NCI-H1436 treated with DMSO at 0.1 percent for 48 hours (cell line): ENCODE results near the gene MAP2K2.

ENCODE experiments used
- DNase-seq: peaks from one replicate; lab custom pipeline; 2025; lab: John Stamatoyannopoulos, UW

MAP2K2 gene

GRCh38 chr19:4077800-4078684, 45.9 kb downstream of the MAP2K2 start:
- no peak for DNase-seq

DNA sequence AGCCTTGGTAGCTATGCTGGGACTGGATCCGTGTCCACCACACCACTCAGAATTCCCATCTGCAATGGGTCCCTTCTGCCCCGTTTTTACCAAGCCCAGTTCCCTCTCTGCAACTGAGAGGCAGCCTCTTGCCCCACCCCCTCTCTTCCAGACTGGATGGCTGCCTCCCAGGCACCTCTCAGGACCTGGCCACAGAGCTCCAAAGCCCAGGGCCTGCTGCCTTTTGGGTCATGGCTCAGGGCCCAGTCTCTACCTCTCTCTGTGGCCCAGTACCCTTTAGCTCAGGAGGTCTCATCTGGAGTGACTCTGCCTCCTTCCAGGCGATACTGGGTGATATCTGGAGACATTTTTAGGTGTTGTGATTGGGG, 46.9 kb downstream of the MAP2K2 start:
- DNase-seq = no peak

DNA sequence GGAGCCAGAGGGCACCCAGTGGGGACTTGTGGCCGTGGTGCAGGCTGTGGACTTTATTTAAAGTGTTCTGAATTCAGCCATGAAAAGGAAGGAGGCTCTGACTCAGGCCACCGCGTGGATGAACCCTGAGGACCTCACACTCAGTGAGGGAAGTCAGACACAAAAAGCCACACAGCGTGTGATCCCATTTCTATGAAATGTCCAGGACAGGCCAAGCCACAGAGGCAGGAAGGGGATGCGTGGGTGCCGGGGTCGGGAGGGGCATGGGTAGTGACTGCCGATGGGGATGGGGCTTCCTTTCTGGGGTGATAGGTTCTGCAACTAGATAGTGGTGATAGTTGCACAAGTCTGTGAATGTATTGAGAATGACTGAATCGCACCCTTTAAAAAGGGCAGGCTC, 48.5 kb downstream of the MAP2K2 start:
- DNase-seq = no peak

DNA sequence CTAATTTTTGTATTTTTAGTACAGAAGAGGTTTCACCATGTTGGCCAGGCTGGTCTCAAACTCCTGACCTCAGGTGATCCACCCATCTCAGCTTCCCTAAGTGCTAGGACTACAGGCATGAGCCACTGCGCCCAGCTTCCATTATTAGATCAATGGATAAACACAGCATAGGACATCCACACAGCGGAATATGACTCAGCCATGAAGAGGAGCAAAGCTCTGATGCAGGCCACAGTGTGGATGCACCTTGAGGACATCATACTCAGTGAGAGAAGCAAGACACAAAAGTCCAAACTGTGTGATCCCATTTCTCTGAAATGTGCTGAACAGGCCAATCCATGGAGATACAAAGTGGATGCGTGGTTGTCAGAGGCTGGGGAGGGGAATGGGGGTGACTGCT, 52.3 kb downstream of the MAP2K2 start:
- no peak for DNase-seq

DNA sequence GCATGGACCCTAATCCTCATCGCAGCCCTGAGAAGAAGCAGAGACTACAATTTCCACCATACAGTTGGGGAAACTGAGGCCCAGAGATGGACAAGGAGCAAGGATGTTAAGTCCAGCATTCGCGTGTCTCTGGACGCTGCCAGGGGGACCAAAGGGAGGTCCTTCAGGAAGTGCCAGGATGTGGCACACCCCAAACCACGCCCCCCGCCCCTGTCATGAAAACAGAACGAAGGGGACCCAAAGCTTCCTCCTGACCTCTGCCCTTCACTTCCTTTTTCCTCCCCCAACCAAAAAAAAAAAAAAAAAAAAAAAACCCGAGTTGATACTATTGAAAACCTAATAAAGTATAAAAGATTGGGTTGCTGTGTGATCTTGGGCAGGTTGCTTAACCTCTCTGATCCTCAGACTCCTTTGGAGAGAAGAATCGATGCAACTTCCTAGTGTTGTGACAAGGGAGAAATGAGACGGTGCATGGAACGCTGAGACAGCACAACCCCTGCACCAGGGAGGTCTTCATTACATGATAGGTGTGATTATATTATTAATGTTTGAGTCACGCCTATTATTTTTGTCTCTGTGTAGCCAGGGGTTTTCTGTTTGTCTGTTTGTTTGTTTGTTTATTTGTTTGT, 54.5 kb downstream of the MAP2K2 start:
- DNase-seq = no peak

DNA sequence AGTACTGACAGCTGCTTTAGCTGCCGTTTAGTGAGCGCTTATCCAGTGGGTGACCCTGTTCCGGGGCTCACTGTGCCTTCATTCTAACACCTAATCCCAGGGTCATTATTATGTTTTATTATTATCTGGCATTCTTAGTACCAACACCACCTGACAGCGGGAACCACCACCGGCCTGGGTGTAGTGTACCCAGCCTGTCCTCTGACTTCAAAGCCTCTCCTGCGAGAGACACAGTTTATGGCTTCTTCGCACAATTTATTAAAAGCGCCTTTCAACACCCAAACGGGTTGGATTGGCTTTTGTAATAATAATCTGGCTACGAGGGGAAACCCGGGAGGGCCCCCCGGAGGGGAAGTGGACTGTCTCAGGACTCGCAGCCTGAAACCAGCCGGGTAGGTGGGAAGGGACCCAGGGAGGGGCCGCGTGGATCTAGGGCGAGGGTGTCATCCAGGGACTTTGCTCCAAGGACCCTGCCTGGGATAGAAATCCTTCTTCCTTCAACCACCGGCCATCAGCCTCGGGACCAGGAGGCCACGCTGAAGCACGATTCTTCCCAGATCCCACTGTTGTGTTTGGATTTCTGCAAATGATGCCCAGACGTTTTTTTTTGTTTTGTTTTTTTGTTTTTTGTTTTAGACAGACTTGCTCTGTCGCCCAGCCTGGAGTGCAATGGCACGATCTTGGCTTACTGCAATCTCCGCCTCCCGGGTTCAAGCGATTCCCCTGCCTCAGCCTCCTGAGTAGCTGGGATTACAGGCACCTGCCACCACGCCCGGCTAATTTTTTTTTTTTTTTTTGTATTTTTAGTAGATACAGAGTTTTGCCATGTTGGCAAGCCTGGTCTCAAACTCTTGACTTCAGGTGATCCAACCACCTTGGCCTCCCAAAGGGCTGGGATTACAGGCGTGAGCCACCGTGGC, 55.6 kb downstream of the MAP2K2 start:
- DNase-seq = no peak

DNA sequence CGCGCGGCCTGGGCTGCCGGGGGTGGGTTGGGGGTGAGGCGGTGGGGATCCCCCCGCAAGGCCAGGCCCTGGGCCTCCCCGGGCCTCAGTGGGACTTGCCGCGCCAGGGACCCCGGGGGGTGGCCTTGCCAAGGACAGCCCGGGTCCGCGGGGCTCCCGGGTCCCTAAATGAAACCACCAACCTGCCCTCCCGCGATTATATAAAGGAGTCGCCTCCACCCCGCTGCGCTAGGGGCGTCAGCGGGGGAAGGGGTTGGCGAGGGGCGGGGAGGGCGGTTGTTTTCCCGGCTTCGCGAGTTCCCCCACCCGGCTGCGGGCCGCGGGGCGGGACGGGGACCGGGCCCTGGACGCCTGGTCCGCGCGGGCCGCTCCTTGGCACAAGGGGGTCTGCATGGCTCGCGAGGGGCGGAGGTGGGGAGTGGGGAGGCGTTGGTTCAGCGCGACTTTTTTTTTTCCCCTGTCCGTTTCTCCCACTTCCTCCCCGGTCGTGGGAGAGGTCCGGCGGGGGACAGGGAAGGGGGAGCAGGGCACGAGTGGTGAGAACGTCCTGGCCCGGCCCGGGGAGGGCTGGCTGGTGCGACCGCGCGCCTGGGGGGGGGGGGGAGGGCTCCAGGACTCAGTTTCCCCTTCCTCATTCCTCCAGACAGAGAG, 56.4 kb downstream of the MAP2K2 start:
- no peak for DNase-seq

DNA sequence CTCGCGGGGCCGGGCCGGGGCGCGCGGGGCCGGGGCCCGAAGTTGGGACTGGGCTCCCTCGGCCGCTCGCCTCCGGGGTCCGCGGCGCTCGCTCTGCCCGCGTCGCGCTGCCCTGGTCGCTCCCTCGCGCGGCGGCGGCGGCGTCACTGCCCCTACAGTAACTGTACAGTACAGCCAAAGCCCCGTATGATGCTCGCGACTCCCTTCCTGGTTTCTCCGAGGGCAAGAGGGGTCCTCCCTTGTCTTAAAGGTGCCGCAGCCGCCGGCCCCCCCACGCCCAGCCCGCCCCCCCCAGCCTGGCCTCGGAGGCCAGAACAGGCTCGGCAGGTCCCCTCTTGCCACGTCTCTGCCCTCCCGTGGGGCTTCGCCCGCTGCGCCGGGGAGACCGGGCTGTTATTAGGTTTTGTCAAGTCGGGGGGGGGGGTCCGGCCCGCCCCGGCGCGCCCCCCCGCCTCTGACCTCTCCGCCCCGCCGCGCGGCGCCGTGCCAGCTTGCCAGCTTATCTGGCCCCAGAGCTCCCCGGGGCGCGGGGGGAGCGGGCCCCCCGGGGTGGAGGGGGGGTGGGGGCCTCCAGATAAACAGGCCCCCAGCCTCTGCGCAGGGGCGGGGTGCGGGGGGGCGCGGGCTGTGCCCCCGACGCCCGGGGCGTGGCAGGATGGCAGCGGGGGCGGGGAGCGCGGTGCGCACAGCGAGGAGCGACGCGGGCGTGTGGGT, 57.1 kb downstream of the MAP2K2 start, which contains the start of gene ZBTB7A:
TSS of gene ZBTB7A (minus strand) at position 218 of the 714 bp plus-strand sequence. CDS start 11,667 bp downstream, outside the sequence.
- DNase-seq = no peak

- no peak for DNase-seq
These were observed 57.7 kb downstream of the MAP2K2 start for GRCh38 chr19:4066176-4066606.

- peak; percentile 76 for DNase-seq
These were observed 58.3 kb downstream of the MAP2K2 start for GRCh38 chr19:4065430-4066175.

DNA sequence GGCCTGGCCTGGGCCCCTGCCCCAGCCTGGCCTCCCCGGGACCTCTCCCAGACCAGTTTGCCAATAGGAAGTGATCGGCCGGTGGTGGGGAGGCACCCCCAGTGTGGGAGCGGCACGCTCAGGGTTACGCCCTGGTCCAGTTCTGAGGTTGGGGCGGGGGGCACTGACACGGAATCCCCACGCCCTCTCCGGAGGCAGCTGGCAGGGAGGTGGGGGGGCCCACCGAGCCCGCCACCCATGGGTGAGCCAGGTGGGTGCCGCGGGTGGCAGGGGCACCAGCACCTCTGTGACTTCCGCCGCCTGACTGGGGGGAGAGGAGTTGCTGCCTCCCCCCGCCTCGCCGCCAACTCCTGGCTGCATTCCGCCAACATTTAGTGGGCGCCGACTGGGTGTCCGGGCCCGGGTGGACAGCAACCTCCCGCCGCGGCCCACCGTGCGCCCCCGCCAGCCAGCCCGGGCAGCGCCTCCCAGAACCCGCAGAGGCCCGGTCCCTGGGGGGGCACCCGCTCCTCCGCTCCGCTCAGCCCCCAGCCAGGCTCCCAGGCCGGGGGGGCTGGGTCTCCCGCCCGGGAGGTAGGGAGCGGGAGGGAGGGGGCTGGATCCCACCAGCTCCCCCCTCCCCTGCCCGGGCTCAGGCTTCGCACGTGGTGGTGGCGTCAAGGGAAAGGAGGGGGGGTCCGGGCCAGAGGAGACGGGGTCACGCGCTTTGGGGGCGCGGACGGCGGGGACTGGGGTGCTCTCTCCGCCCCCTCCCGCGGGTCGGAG, 59.2 kb downstream of the MAP2K2 start:
- no peak for DNase-seq

DNA sequence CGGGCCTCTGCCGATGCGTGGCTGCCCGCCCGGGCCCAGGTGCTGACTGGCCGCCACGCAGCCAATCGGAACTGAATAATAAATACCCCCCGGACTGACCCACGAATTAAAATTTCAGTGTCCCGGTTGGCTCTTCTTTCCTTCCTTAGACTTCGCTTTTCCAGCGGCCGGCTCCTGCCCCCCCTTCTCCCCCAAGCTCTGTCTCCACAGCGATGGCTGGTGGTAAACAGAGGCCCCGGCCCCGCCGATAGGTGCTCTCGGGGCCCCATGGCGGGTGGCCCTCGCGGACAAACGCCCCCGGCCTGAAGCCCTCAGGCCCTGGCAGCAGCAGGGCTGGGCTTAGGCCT, 59.8 kb downstream of the MAP2K2 start:
- DNase-seq = no peak

GRCh38 chr19:4063369-4064148, 60.4 kb downstream of the MAP2K2 start:
- no peak for DNase-seq

GRCh38 chr19:4062419-4063368, 61.2 kb downstream of the MAP2K2 start:
- DNase-seq = no peak

DNA sequence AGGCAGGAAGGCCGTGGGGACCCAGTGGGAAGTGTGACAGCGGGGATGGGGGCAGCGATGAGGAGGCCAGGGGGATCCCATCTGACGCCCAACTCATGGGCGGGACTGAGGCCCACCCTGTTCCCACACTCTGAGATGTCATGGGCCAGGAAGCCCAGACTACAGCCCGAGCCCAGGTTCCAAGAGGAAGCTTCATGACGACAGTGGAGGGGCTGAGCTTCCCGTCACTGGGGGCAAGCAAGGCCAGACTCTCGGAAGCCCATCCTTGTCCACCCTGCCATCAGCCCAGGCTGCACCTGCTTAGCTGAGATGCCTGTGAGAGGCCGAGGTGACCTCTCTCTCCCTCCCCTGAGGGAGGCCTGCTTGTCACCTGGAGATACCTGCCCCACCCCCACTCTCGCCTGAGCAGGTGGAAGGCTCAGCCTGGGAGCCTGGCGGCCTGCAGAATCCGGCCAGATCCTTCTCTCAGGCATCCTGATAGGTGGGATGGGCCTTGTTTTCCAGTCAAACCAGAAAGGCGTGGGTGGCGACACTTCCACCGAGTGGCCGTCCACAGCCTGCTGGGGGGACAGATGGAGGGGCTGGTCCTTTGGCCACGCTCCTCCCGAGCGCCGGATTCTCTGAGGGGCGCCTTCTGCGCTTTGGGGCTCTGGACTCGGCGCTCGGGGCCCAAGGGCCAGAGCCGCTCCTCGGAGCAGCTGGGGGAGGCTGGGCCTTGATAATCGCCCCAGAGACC, 62.1 kb downstream of the MAP2K2 start:
- no peak for DNase-seq

DNA sequence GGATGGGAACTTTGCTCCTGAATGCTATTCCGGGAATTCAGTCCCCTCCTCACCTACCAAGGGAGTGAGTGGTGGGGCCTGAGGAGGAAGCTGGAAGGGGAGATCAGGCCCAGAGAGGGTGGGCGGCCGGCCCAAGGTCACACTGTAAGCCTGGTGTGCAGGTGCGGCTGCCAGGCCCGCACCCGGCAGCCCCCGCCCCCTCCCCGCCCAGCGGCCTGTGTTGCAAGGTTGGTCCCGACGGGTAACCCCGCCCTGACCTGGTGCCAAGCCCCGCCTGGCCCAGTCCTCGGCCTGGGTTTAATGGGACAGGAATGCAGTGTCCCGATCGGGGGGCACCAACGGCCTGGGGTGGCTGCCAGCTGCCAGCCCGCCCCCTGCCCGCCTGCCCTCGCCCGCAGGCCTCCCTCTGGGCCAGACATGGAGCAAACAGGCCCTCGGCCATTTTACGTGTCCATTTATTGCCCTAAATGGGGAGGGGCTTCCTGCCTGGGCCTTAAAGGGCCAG, 62.7 kb downstream of the MAP2K2 start:
- no peak for DNase-seq

GRCh38 chr19:4060621-4061177, 63.2 kb downstream of the MAP2K2 start:
- DNase-seq = no peak
